ENCODE results near the gene MVB12B. TPM values are rescaled to one million over a fixed set of nuclear protein-coding genes. Genes with fewer than 3 reads are reported as not detected.
A peak's percentile ranks its signal among the peaks of the same experiment; 100 is the strongest.

The MVB12B gene
- total RNA-seq, 2 donors from 2014 or later: 16.1 to 17.2 TPM

- ATAC-seq (peak; percentile 67), DNase-seq (peak in 1 of 2 donors; percentile 30)
- intact Hi-C loops (cut with DNase I, micrococcal nuclease): no loop called here
Measured at GRCh38 chr9:126327006-126327713, 531 bp downstream of the MVB12B start.

GRCh38 chr9:126327714-126328185 lies 1.1 kb downstream of the MVB12B start:
- ATAC-seq: no peak
- intact Hi-C loops (cut with DNase I, micrococcal nuclease): no loop called here

GRCh38 chr9:126328407-126328806 lies 1.8 kb downstream of the MVB12B start:
- intact Hi-C loops (cut with DNase I, micrococcal nuclease): no loop called here
- DNase-seq: no peak
- no peak for ATAC-seq

More at GRCh38 chr9:126327714-126328185, 1.1 kb downstream of the MVB12B start:
- DNase-seq: no peak

GRCh38 chr9:126329476-126330275 lies 3.0 kb downstream of the MVB12B start:
- DNase-seq (no peak), ATAC-seq (no peak)
- intact Hi-C loops (cut with DNase I, micrococcal nuclease): no loop called here

- ATAC-seq (no peak), DNase-seq (no peak)
- intact Hi-C loops (cut with DNase I, micrococcal nuclease): no loop called here
Measured at GRCh38 chr9:126330536-126330935, 3.9 kb downstream of the MVB12B start.

- DNase-seq (no peak), ATAC-seq (no peak)
- intact Hi-C loops (cut with DNase I, micrococcal nuclease): no loop called here
Measured at GRCh38 chr9:126331964-126332748, 5.5 kb downstream of the MVB12B start.

- DNase-seq (no peak), ATAC-seq (peak; percentile 60)
- intact Hi-C loops (cut with DNase I, micrococcal nuclease): no loop called here
Measured at GRCh38 chr9:126334721-126335621, 8.3 kb downstream of the MVB12B start.

- ATAC-seq: no peak
- intact Hi-C loops (cut with DNase I, micrococcal nuclease): no loop called here
- no peak for DNase-seq
Measured at GRCh38 chr9:126335837-126336735, 9.5 kb downstream of the MVB12B start.

- DNase-seq: no peak
- no peak for ATAC-seq
- intact Hi-C loops (cut with DNase I, micrococcal nuclease): no loop called here
Measured at GRCh38 chr9:126336736-126337325, 10.2 kb downstream of the MVB12B start.

- DNase-seq (no peak), ATAC-seq (no peak)
- intact Hi-C loops (cut with DNase I, micrococcal nuclease): no loop called here
Measured at GRCh38 chr9:126337729-126338372, 11.2 kb downstream of the MVB12B start.

GRCh38 chr9:126338945-126339344 lies 12.3 kb downstream of the MVB12B start:
- no peak for DNase-seq
- intact Hi-C loops (cut with DNase I, micrococcal nuclease): no loop called here
- ATAC-seq: no peak

- intact Hi-C loops (cut with DNase I, micrococcal nuclease): no loop called here
- DNase-seq: no peak
- no peak for ATAC-seq
Measured at GRCh38 chr9:126341426-126341825, 14.8 kb downstream of the MVB12B start.

- intact Hi-C loops (cut with DNase I, micrococcal nuclease): no loop called here
- no peak for DNase-seq
- ATAC-seq: no peak
Measured at GRCh38 chr9:126341902-126342301, 15.3 kb downstream of the MVB12B start.

GRCh38 chr9:126342621-126343031 lies 16.0 kb downstream of the MVB12B start:
- peak; percentile 19 for ATAC-seq
- intact Hi-C loops (cut with DNase I, micrococcal nuclease): no loop called here

GRCh38 chr9:126343271-126343700 lies 16.7 kb downstream of the MVB12B start:
- intact Hi-C loops (cut with DNase I, micrococcal nuclease): no loop called here
- DNase-seq: peak in 1 of 2 donors; percentile 43
- ATAC-seq: peak; percentile 77

More at GRCh38 chr9:126342621-126343031, 16.0 kb downstream of the MVB12B start:
- DNase-seq: no peak

GRCh38 chr9:126346031-126346430 lies 19.4 kb downstream of the MVB12B start:
- DNase-seq: no peak
- no peak for ATAC-seq
- intact Hi-C loops (cut with DNase I, micrococcal nuclease): no loop called here

Data from left colon (tissue), 2 donors.